Common myeloid progenitor, CD34-positive (primary cell): ENCODE results near the gene SLC6A3.

Experiments used
- CTCF ChIA-PET: fragments of 350-600 bp; sonication (Branson Sonifier 250); formaldehyde crosslinking; loops from one replicate; lab custom pipeline; 2021; ENCODE audit warnings: antibody characterized with exemption; lab: Charles Lee
- POLR2A ChIA-PET: fragments of 350-600 bp; sonication (Branson Sonifier 250); formaldehyde crosslinking; loops from one replicate; lab custom pipeline; 2021; ENCODE audit warnings: antibody characterized with exemption; lab: Charles Lee
- DNase-seq, 3 donors: peaks; one replicate each; pipeline versions ENCODE4 v3.0.0 to v3.0.0-alpha.2; 2013
- H3K27ac ChIP-seq, 2 experiments: 1 replicate in 1 of 2; 2 replicates in 1 of 2; pipeline ENCODE4 v1.7.0; 2013; ENCODE audit warnings: inconsistent platforms in 2 of 2, low read length in 2 of 2, mild to moderate bottlenecking in 2 of 2, low read depth in 1 of 2, moderate library complexity in 1 of 2; ENCODE audit not compliant: severe bottlenecking in 2 of 2, insufficient read depth in 1 of 2, poor library complexity in 1 of 2
- H3K27me3 ChIP-seq, 5 experiments: replicated peaks in 2 of 5; 1 replicate in 3 of 5; 2 replicates in 2 of 5; pipeline versions ENCODE4 v1.6.1 to v1.7.0; 2013; ENCODE audit warnings: low read length in 4 of 5, mild to moderate bottlenecking in 2 of 5, moderate library complexity in 2 of 5, inconsistent platforms in 1 of 5; ENCODE audit not compliant: insufficient read depth in 5 of 5, control insufficient read depth in 4 of 5
- H3K36me3 ChIP-seq, 4 experiments: 1 replicate in 2 of 4; 2 replicates in 2 of 4; pipeline versions ENCODE4 v1.6.1 to v1.7.0; 2013; ENCODE audit warnings: low read length in 3 of 4, control low read depth in 1 of 4, mild to moderate bottlenecking in 1 of 4; ENCODE audit not compliant: control insufficient read depth in 4 of 4, insufficient read depth in 4 of 4
- H3K4me1 ChIP-seq, 4 experiments: 1 replicate in 3 of 4; 2 replicates in 1 of 4; pipeline versions ENCODE4 v1.6.1 to v1.7.1; 2013; ENCODE audit warnings: low read length in 3 of 4, mild to moderate bottlenecking in 3 of 4, control low read depth in 1 of 4, inconsistent platforms in 1 of 4, moderate library complexity in 1 of 4; ENCODE audit not compliant: control insufficient read depth in 4 of 4, insufficient read depth in 4 of 4; ENCODE audit errors: control extremely low read depth in 1 of 4
- H3K4me3 ChIP-seq, 7 experiments: 1 replicate in 4 of 7; 2 replicates in 3 of 7; pipeline versions ENCODE4 v1.5.1 to v1.7.0; 2013; ENCODE audit warnings: mild to moderate bottlenecking in 7 of 7, low read length in 6 of 7, moderate library complexity in 6 of 7, inconsistent platforms in 2 of 7, low read depth in 2 of 7, control low read depth in 1 of 7; ENCODE audit not compliant: insufficient read depth in 4 of 7, control insufficient read depth in 1 of 7; ENCODE audit errors: extremely low read depth in 1 of 7
- H3K9me3 ChIP-seq, 5 experiments: 1 replicate in 4 of 5; 2 replicates in 1 of 5; pipeline versions ENCODE4 v1.6.1 to v1.7.1; 2013; ENCODE audit warnings: low read length in 4 of 5, mild to moderate bottlenecking in 2 of 5, inconsistent platforms in 1 of 5, low read depth in 1 of 5, moderate library complexity in 1 of 5; ENCODE audit not compliant: control insufficient read depth in 4 of 5, insufficient read depth in 2 of 5; ENCODE audit errors: control extremely low read depth in 1 of 5
- WGBS: methylation state at CpG from one replicate; pipeline ENCODE4 v1.1.5; 2013; ENCODE audit not compliant: insufficient coverage; 5-methylcytosine and 5-hydroxymethylcytosine counted together

SLC6A3 gene

GRCh38 chr5:1359713-1360112 lies 85.5 kb downstream of the SLC6A3 start:
- H3K27me3 ChIP-seq: peaks cover 0 to 66% (median 9%) of the 10 kb centered on the region in 5 experiments
- no peaks in the 10 kb centered on the region for H3K36me3 ChIP-seq
- no peak overlapping the region for H3K27ac ChIP-seq
- 90% methylated on average over 8 of the region's 11 CpGs for WGBS
- H3K4me3 ChIP-seq: no peak overlapping the region
- ChIA-PET CTCF (interaction anchor here (1.5 kb wide), 1 partner anchor 12 kb away, joined by 3 read pairs; no protein-coding TSS in a partner anchor), POLR2A (no interaction called here)
- no peaks in the 10 kb centered on the region for H3K9me3 ChIP-seq
- no peaks in the 10 kb centered on the region for H3K4me1 ChIP-seq
- no peak for DNase-seq

- WGBS: 81% methylated on average over 26 of the region's 31 CpGs
- H3K9me3 ChIP-seq: no peaks in the 10 kb centered on the region
- no peaks in the 10 kb centered on the region for H3K36me3 ChIP-seq
- no peak overlapping the region for H3K27ac ChIP-seq
- POLR2A ChIA-PET: no interaction called here
- H3K4me3 ChIP-seq: no peak overlapping the region
- peaks cover 0 to 63% (median 9%) of the 10 kb centered on the region in 5 experiments for H3K27me3 ChIP-seq
- DNase-seq: no peak
- H3K4me1 ChIP-seq: no peaks in the 10 kb centered on the region
- CTCF ChIA-PET: interaction anchor here (1.5 kb wide), 1 partner anchor 12 kb away, joined by 3 read pairs; no protein-coding TSS in a partner anchor
Measured at GRCh38 chr5:1359031-1359645, 86.1 kb downstream of the SLC6A3 start.

- no peaks in the 10 kb centered on the region for H3K9me3 ChIP-seq
- H3K4me1 ChIP-seq: no peaks in the 10 kb centered on the region
- H3K27me3 ChIP-seq: peaks cover 0 to 58% (median 6%) of the 10 kb centered on the region in 5 experiments
- no peaks in the 10 kb centered on the region for H3K36me3 ChIP-seq
- POLR2A ChIA-PET: no interaction called here
- WGBS: 82% methylated on average over 10 of the region's 10 CpGs
- CTCF ChIA-PET: interaction anchor here (1.5 kb wide), 1 partner anchor 11 kb away, joined by 3 read pairs; no protein-coding TSS in a partner anchor
- H3K27ac ChIP-seq: no peak overlapping the region
- H3K4me3 ChIP-seq: no peak overlapping the region
- no peak for DNase-seq
Measured at GRCh38 chr5:1358726-1359025, 86.6 kb downstream of the SLC6A3 start.

GRCh38 chr5:1357946-1358725 lies 87.1 kb downstream of the SLC6A3 start:
- 96% methylated on average over 22 of the region's 25 CpGs for WGBS
- Histone ChIP-seq H3K9me3 (no peaks in the 10 kb centered on the region), H3K27me3 (peaks cover 0 to 53% (median 5%) of the 10 kb centered on the region in 5 experiments), H3K27ac (no peak overlapping the region), H3K36me3 (no peaks in the 10 kb centered on the region), H3K4me3 (no peak overlapping the region), H3K4me1 (no peaks in the 10 kb centered on the region)
- ChIA-PET POLR2A (no interaction called here), CTCF (no interaction called here)
- DNase-seq: no peak

GRCh38 chr5:1356873-1357787 lies 88.1 kb downstream of the SLC6A3 start:
- H3K4me1 ChIP-seq: no peaks in the 10 kb centered on the region
- CTCF ChIA-PET: no interaction called here
- no peaks in the 10 kb centered on the region for H3K36me3 ChIP-seq
- H3K27me3 ChIP-seq: peaks cover 0 to 48% (median 8%) of the 10 kb centered on the region in 5 experiments
- no peak for DNase-seq
- POLR2A ChIA-PET: no interaction called here
- H3K4me3 ChIP-seq: no peak overlapping the region
- H3K9me3 ChIP-seq: no peaks in the 10 kb centered on the region
- 74% methylated on average over 19 of the region's 28 CpGs for WGBS
- no peak overlapping the region for H3K27ac ChIP-seq

GRCh38 chr5:1354576-1354975 lies 90.7 kb downstream of the SLC6A3 start:
- H3K4me1 ChIP-seq: no peaks in the 10 kb centered on the region
- no peaks in the 10 kb centered on the region for H3K36me3 ChIP-seq
- no peak overlapping the region for H3K4me3 ChIP-seq
- ChIA-PET CTCF (interaction anchor here (1.2 to 1.6 kb wide), 3 partner anchors 7 to 31 kb away, joined by 3 read pairs; no protein-coding TSS in a partner anchor), POLR2A (no interaction called here)
- H3K27ac ChIP-seq: no peak overlapping the region
- WGBS: 0% methylated on average over 2 of the region's 4 CpGs
- peaks cover 0 to 34% (median 12%) of the 10 kb centered on the region in 5 experiments for H3K27me3 ChIP-seq
- no peak for DNase-seq
- H3K9me3 ChIP-seq: no peaks in the 10 kb centered on the region
